Activated effector memory CD4-positive, alpha-beta T cell treated with Interleukin-2 at 50 U/mL for 16 hours (primary cell): ENCODE measurements around the gene APCDD1L.
"Not testable (repeated sequence)": the region's sequence is repeated elsewhere in the genome, so short reads cannot be mapped to it uniquely, and the experiment has no call there.

Experiments used
- DNase-seq: peaks from one replicate; pipeline ENCODE4 v3.0.0-alpha.2; 2020

The APCDD1L gene

DNA sequence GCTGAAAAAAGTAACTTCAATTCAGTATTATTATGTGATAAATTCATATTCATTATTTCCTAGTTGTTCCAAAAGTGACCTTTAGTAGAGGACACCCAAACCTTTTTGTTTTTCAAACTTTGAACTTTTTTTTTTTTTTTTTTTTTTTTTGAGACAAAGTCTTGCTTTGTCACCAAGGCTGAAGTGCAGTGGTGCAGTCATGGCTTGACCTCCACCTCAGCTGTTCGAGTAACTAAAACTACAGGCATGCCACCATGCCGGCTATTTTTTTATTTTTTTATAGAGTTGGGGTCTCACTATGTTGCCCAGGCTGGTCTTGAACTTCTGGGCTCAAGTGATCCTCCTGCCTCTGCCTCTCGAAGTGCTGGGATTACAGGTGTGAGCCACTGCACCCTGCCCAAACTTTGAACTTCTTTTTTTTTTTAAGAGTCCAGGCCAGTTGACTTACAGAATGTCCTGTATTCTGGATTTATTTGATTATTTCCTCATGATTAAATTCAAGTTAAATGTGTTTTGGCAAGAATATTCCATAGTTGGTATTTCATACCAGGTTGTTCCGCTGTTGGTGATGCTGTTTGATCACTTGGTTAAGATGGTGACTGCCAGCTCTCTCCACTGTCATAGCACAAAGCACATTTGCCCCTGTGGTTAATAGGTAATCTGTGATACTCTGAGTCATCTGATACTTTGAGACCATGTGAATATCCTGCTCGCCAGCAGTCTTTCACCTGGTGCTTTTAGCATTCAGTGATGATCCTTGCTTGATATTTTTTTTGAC lies 78.1 kb downstream of the APCDD1L start:
- DNase-seq = no peak

DNA sequence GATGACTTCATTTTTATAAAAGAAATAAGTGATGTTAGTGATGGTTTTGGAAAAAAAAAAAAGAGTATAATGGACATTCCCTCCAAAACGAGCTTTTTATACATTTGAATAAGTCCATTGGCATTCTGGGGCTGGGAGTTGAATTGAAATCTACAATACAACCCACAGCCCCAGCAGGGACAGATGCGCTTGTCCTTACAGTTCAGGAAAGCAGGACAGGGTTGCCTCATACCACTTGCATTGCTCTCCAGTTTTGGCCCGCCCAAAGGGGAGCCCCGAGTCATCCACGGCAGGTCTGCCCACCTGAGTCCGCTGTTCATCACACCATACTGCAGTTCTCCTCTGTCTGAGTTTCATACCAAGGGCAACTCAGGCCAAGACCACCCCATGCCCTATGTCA lies 80.0 kb downstream of the APCDD1L start:
- DNase-seq = no peak

DNA sequence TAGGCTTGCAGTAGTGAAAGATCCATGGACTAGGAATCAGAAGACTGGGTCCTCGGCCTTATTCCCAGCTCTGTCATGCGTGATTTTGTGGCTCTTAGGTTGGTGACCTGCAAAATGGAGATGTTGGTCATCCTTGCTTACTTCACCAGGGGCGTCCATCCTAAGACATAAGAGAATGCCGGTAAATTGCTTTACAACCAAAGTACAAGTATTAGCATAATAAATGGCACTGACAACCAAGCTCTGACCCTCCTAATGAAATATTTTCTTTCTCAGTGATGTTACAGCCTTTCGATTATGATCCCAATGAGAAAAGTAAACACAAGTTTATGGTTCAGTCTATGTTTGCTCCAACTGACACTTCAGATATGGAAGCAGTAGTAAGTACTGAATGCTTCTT lies 80.9 kb downstream of the APCDD1L start:
- DNase-seq = no peak

DNA sequence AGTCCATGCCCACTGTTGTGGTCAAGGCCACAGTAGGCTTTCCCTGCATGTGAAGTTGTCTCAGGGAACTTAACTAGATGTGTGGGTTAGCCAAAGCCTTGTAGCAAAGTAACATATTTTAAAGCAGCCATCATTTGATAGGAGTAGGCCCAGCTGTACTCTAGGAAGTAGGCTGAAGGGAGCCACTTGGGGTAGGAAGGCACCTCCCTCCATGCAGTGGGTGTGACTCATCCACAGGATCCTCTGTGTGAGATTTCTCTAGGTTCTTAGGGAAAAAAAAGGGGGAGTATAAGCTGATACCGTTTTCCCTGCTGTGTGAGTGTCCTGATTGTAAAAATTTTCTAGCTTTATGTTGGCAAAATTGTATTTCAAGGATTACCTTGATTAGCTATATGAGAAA lies 81.4 kb downstream of the APCDD1L start:
- no peak for DNase-seq

DNA sequence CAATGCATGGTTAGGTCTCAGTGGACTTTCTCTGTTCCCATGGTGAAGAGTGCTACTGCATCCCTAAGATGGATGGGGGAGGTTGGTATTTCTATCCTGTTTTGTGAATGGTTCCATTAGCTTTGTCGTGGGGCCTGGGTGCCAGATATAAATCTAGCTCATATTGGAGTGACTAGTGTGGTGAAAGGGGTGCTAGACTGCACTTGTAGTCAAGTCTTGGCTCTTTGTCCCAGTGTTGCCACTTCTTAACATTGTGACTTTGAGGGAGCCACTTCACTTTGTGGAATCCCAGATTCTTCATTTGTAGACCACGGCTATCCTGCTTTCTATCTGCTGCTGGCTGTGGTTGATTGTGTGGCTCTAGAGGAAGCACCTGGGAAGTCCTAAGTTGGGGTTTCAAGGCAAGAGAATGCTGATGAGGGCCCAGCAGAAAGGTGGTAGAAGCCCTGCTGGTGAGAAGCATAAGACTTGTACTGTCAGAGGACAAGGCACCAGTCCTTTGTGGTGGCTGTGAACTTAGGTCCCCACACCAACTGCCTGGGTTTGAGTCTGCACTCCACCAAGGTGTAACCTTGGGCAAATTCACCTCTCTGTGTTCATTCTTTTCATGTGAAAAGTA lies 82.1 kb downstream of the APCDD1L start:
- DNase-seq = no peak

DNA sequence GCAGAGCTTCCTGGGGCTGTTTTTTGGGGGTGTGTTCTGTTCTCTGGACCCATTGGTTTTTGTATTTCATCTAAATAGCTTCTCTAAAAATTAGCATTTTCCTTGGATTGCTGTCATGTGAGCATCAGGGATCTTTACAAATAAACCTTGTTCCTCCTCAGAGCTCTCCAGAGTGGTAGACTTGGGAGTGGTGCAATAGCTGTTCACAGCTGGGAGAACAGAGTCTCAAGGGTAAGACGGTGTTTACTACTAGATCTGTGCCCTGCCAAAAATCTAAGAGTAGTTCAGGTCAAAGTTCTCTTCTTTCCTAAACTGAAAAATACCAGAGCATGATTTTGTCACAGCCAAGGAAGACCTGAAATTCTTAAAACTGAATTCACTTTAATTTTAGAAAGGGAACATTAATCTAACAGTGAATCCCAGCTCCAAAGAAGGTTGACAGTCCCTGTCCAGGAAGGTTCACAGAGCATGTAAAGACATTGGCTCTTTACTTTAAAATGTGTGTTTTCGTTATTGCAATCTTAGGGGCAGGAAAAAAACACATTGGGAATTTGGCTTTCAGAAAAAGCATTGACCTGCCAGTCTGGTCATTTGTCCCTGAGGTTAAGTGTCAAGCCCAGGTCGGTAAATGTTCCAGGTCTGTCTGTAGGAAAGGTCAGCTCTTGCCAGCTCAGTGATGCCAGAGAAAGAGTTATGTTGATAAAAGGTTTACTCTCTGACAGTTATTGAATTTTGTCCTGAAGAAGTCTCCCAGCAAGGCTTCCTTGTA lies 82.8 kb downstream of the APCDD1L start:
- no peak for DNase-seq

DNA sequence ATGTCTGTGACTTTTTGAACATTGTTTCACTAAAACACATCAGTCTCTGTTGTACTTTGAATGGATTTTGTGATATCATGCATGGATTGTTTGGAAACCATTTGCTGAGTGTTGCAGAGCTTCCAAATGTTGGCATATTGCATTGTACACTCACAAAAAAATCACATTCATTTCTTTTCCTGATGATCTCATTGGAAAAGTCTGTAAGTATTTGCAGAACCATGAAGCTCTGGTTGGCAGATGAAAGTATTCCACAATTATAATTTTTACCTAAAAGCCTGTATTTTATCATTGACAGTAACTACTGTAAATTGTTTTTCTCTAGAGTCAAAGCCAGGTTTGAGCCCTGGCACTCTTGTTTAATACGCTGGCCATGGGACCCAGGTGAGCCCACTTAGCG lies 84.1 kb downstream of the APCDD1L start:
- no peak for DNase-seq

DNA sequence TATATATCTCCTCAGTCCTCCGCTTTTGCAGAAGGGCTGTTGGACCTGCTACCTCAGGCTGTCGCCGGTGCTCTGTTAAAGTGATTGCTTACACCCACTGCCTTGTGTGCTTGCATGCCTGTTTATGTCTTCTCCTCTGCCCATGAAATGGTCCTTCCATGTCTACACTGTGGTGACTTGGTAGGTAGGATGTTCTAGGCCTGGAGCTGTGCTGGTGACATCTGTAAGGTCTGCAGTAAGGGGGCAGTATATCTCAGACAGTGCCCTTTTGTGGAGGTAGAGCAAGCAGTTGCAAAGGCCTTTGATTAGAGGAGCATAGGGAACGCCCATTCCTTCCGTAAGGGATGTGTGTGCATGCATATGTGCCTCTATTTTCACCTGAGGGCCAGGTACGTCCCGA lies 85.9 kb downstream of the APCDD1L start:
- no peak for DNase-seq

DNA sequence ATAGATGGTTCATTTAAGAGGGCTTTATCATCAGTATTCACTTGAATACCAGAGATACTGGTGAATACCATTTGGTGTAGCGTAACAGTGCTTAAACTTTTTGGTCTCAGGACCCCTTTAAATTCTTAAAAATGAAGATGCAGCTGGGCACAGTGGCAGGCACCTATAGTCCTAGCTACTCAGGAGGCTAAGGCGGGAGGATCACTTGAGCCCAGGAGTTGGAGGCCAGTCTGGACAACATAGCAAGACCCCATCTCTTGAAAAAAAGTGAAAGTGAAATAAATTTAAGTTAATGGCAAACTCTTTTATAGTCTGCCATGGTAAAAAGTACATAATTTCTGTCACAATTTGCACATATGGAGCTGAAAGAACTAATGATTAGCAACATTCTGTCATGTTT lies 86.8 kb downstream of the APCDD1L start:
- DNase-seq = no peak

DNA sequence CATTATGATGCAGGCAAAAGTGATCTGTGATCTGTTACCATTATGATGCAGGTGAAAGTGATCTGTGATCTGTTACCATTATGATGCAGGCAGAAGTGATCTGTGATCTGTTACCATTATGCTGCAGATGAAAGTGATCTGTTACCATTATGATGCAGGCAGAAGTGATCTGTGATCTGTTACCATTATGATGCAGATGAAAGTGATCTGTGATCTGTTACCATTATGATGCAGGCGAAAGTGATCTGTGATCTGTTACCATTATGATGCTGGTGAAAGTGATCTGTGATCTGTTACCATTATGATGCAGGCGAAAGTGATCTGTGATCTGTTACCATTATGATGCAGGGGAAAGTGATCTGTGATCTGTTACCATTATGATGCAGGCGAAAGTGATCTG lies 87.6 kb downstream of the APCDD1L start:
- not testable (repeated sequence) for DNase-seq

DNA sequence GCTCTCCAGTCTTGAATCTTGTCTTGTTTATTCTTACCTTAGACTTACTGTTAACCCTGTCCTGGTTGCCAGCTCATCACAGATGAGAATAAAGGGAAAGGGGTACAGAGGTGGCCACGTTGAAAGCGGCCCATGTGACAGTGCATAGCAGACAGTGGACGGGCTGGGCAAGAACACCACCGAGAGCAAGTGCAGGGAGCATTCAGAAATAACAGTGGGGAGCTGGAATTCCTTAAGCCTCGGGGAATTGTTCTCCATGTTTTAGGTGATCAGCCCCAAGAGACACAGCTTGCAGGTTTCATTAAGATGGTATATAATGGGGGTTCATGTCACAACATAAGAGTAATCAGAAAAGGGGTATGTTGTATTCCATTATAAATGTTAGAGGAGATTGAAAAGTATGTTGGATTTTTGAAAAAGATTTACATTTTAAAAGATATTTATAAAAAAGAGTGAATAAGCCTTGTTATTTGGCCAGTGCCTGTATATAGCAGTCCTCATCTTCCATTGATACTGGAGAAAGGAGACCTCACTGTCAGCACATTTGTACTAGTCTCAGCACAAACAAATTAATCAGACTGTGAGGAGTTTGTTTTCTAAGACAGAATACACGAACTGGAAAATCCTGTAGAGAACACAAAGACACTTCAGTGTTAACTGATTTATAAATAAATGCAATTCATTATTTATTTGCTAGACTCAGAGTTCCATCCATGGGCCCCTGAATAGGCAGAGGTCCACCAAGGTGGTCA lies 90.8 kb downstream of the APCDD1L start:
- DNase-seq = no peak

DNA sequence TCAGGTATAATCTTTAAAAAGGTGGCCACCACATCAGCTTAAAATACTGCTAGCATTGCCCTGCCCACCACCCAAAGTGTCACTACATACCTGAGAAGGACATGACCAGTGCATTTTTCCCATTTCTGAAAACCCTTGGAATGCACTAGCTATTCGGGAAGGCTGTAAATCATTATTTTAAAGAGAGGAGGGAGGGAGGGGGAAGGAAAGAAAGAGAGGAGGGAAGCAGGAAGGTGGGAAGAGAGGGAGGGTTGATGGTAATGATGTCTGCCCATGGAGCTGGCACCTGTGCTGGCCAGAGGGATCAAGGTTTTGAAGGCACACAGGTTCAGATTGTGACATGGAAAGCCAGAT lies 93.7 kb downstream of the APCDD1L start:
- DNase-seq = no peak

DNA sequence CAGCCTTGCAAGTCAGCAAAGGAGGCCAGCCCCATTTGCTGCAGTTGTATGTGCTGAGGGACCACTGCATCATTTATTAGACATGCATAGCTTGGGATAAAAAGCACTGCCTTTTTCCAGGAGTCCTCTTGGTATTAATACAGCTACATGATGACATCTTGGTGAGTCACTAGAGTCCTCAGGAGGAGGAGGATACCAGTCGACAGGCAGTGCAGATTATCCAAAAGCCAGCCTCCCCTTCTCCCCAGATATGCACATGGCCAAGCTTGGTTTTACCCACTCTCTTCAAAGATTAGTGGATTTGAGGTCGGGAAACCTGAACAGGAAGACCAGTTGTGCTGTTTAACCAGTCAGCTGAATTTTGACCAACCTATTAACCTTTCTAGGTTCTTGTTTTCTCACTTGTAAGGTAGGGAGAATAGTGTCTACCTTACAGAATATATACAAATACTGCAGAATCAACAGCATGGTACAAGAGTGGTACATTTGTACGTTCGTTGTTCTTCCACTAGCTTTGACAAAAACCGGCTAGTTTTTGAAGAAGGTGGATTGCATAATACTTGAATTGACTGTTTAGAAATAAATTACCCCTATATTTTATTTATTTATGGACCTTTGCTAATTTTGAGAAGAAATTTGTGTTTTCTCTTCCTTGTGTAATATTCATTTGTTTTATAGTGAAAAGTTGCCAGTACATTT lies 94.3 kb downstream of the APCDD1L start:
- no peak for DNase-seq

DNA sequence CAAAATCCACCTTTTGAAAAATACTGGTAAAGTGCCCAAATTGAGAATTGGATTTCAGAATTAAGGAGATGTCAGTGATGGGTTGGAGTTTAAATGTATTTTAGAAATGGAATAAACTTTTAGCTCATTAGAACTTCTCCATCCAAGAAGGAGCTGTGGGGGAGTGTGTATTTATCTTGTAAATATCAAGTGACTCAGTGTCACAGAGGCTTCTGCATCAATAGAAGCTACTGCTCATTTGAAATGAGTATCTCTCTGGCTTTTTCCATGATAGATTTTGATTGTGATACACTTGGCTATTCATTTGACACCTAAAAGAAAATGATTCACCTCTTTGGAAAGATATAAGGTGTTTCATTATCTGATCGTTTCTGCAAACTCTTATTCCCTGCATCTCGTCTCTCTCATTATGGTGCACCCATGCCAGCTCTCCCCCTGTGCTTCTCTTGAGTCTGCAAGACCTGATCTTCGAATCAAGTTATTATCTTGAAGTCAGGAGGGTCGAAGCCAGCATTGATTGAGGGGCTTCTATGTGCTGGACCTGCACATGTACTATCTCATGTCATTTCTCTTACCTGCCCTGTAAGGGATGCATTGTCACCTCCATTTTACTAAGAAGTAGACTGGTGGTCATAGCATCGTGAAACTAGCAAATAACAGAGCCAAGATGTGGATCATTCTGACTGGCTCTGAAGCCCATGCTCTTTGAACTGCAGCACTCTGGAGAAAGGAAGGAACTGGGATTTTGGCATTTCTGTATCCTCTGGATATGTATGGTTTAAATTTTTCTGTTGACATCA lies 96.0 kb downstream of the APCDD1L start:
- DNase-seq = no peak

DNA sequence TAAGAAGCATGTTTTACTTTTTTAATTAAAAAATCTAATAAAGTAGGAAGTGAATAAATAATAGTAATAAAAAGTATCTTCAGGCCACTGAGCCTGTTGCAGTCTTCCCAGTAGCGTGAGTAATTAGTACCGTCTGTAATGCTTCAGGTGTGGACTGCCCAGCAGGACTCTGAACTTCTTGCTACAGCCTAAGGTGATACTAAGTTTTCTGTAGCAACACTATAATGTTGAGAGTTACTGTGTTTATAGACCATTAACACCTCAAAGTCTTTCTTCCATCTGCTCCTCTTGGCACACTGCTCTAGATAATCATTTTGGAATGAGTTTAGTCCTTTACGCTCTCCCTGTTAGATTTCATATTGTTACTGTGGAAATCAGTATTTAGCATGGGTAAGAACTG lies 97.8 kb downstream of the APCDD1L start:
- DNase-seq = no peak

DNA sequence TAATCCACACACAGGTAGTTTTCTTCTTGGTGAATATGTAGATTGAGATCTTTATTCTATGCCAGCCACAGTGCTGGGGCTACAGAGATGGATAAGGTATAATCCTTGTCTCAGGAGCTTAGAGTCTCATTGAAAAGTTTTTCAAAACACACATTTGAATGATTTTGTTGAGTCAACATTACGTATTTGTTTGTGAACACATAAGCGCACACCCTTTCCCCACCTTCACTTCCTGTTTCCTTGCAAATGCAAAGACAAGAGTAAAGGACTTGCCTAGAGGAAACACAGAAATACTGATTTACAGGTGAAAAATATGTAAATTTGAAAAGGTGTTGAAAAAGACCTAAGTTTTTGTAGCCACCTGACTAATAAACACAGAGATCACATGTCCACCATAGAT lies 98.4 kb downstream of the APCDD1L start:
- no peak for DNase-seq

DNA sequence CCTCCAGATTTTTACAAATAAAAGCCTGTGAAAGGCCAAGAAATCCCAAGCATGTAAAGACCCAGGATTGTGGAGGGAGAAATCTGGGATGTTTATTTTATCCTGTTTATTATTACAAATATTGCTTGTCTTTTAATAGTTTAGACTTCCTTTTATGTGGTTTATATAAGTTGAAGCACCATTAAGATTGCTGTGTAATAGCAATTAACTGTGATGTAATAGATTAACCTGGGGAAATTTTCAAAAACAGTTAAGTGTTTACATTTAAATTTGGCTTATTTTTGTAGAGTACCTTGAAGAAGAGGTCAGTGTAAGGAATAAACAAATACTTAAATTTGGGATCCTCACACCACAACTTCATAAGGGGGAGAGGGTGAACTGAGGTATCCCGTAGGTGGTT lies 99.1 kb downstream of the APCDD1L start:
- DNase-seq = no peak

DNA sequence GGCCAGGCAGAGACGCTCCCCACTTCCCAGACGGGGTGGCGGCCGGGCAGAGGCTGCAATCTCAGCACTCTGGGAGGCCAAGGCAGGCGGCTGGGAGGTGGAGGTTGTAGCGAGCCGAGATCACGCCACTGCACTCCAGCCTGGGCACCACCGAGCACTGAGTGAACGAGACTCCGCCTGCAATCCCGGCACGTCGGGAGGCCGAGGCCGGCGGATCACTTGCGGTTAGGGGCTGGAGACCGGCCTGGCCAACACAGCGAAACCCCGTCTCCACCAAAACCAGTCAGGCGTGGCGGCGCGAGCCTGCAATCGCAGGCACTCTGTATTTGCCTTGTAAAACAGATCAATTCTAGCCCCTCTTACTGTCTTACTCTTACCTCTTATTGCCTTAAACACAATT lies 100.4 kb downstream of the APCDD1L start:
- DNase-seq = not testable (repeated sequence)

DNA sequence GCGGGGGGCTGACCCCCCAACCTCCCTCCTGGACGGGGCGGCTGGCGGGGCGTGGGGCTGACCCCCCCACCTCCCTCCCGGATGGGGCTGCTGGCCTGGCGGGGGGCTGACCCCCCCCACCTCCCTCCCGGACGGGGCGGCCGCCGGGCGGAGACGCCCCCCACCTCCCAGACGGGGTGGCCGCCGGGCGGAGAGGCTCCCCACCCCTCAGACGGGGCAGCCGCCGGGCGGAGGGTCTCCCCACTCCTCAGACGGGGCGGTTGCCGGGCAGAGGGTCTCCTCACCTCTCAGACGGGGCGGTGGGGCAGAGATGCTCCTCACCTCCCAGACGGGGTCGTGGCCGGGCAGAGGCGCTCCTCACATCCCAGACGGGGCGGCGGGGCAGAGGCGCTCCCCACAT lies 101.0 kb downstream of the APCDD1L start:
- DNase-seq = not testable (repeated sequence)
